Endothelial cell of umbilical vein (primary cell): ENCODE results near the gene PRF1. TPM values are rescaled to one million over a fixed set of nuclear protein-coding genes. Genes with fewer than 3 reads are reported as not detected.

Experiments
- BruUV-seq: library from RNA; stranded (reverse); fragments of 400-500 nt; replicated peaks from 2 replicates; lab custom pipeline; 2021; lab: Mats Ljungman, UMichigan
- CTCF ChIA-PET: fragments of 300-600, 350-600 bp; sonication (Branson Sonifier 250); formaldehyde crosslinking; loops from one replicate; lab custom pipeline; 2021; ENCODE audit warnings: antibody characterized with exemption, inconsistent platforms; lab: Charles Lee
- POLR2A ChIA-PET: fragments of 300-600, 350-600 bp; sonication (Branson Sonifier 250); formaldehyde crosslinking; loops from one replicate; lab custom pipeline; 2021; ENCODE audit warnings: antibody characterized with exemption, inconsistent platforms; lab: Charles Lee
- DNase-seq: peaks from one replicate; pipeline ENCODE4 v3.0.0-alpha.2; 2011; ENCODE audit warnings: low read depth, low spot score
- FAIRE-seq: peaks from 2 replicates; lab custom pipeline; 2011; peaks lifted over from hg19 to GRCh38; lab: Jason Lieb, UNC
- H2AFZ ChIP-seq: 2 replicates; pipeline ENCODE4 v1.6.0; 2012; ENCODE audit warnings: low read depth, low read length, control low read depth, inconsistent platforms
- H3K27ac ChIP-seq: 2 replicates; pipeline ENCODE4 v1.5.1; 2011; ENCODE audit warnings: low read depth, mild to moderate bottlenecking, control low read depth, low read length, moderate library complexity; ENCODE audit not compliant: insufficient read depth
- H3K27me3 ChIP-seq, 2 experiments: 2 replicates each; pipeline versions ENCODE4 v1.6.0 to v1.6.1; 2011; ENCODE audit warnings: low read length in 2 of 2, mixed read lengths in 1 of 2; ENCODE audit not compliant: control insufficient read depth in 2 of 2, insufficient read depth in 2 of 2
- H3K36me3 ChIP-seq, 2 experiments: 2 replicates in 1 of 2; 3 replicates in 1 of 2; pipeline ENCODE4 v1.5.1; 2011; ENCODE audit warnings: low read length in 2 of 2, mild to moderate bottlenecking in 1 of 2, moderate library complexity in 1 of 2; ENCODE audit not compliant: control insufficient read depth in 2 of 2, insufficient read depth in 2 of 2; ENCODE audit errors: extremely low read depth in 1 of 2
- H3K4me1 ChIP-seq: 3 replicates; pipeline ENCODE4 v1.5.1; 2011; ENCODE audit warnings: mild to moderate bottlenecking, low read length; ENCODE audit not compliant: control insufficient read depth, insufficient read depth; ENCODE audit errors: extremely low read depth
- H3K4me2 ChIP-seq: 2 replicates; pipeline ENCODE4 v1.6.1; 2011; ENCODE audit warnings: low read length, control low read depth, mixed read lengths; ENCODE audit not compliant: insufficient read depth
- H3K4me3 ChIP-seq, 3 experiments: fragments of 200-600 bp in 1 of 3; sonication (generic), shearing (Covaris generic) in 1 of 3; replicated peaks in 1 of 3; 2 replicates each; pipeline ENCODE4 v1.5.1; 2011 to 2016; ENCODE audit warnings: control low read depth in 3 of 3, low read length in 3 of 3, mild to moderate bottlenecking in 2 of 3, inconsistent platforms in 1 of 3, low read depth in 1 of 3, moderate library complexity in 1 of 3; ENCODE audit not compliant: insufficient read depth in 1 of 3
- H3K79me2 ChIP-seq: 2 replicates; pipeline ENCODE4 v1.6.0; 2012; ENCODE audit warnings: low read length, inconsistent platforms; ENCODE audit not compliant: control insufficient read depth, insufficient read depth
- H3K9ac ChIP-seq: replicated peaks from 2 replicates; pipeline ENCODE3; 2011; ENCODE audit warnings: low read length, control low read depth; ENCODE audit not compliant: insufficient read depth; ENCODE audit errors: extremely low read depth
- H3K9me1 ChIP-seq: replicated peaks from 3 replicates; pipeline ENCODE4 v1.6.0; 2011; ENCODE audit warnings: mild to moderate bottlenecking, low read length; ENCODE audit not compliant: control insufficient read depth, insufficient read depth; ENCODE audit errors: extremely low read depth
- H3K9me3 ChIP-seq: replicated peaks from 2 replicates; pipeline ENCODE4 v1.5.1; 2012; ENCODE audit warnings: low read length, inconsistent platforms; ENCODE audit not compliant: control insufficient read depth, insufficient read depth
- H4K20me1 ChIP-seq: replicated peaks from 2 replicates; pipeline ENCODE3; 2011; ENCODE audit warnings: mild to moderate bottlenecking, low read length; ENCODE audit not compliant: control insufficient read depth, insufficient read depth; ENCODE audit errors: extremely low read depth
- EZH2 ChIP-seq: IDR thresholded peaks from 2 replicates; pipeline ENCODE4 v1.6.1; 2012; ENCODE audit warnings: borderline replicate concordance, low read depth, mild to moderate bottlenecking, moderate library complexity, low read length, inconsistent platforms; ENCODE audit not compliant: severe bottlenecking
- FOS ChIP-seq: IDR thresholded peaks from 2 replicates; pipeline ENCODE4 v1.6.1; 2011; ENCODE audit warnings: mild to moderate bottlenecking, low read length, moderate library complexity, borderline replicate concordance; ENCODE audit not compliant: insufficient read depth
- GATA2 ChIP-seq: IDR thresholded peaks from 2 replicates; pipeline ENCODE4 v1.7.0; 2011; ENCODE audit warnings: low read depth, mild to moderate bottlenecking, moderate library complexity, mixed read lengths, low read length; ENCODE audit not compliant: insufficient read length, insufficient read depth
- JUN ChIP-seq: IDR thresholded peaks from 2 replicates; pipeline ENCODE4 v1.6.1; 2011; ENCODE audit warnings: borderline replicate concordance, low read depth; ENCODE audit not compliant: insufficient read length, insufficient read depth
- MYC ChIP-seq: IDR thresholded peaks from one replicate; pipeline ENCODE4 v1.6.1; 2011; ENCODE audit warnings: mild to moderate bottlenecking, low read depth, low read length
- POLR2A ChIP-seq: IDR thresholded peaks from 2 replicates; pipeline ENCODE4 v1.6.1; 2012; ENCODE audit warnings: low read depth, mild to moderate bottlenecking, control low read depth, low read length
- POLR2AphosphoS5 ChIP-seq: IDR thresholded peaks from 2 replicates; pipeline ENCODE4 v1.6.1; 2012; ENCODE audit warnings: low read depth, mild to moderate bottlenecking, control low read depth, low read length, moderate library complexity; ENCODE audit not compliant: insufficient read depth
- dilution Hi-C: fragments of 300-500 bp; cut with MboI; formaldehyde crosslinking; loops from one replicate; pipeline ENCODE4 v1.15.0; 2019; ENCODE audit warnings: low sequenced_read_pairs; ENCODE audit not compliant: extremely low pct_ligation_motif_present
- intact Hi-C: fragments of 100-400 bp; cut with micrococcal nuclease; formaldehyde crosslinking; loops from one replicate; pipeline ENCODE4 v1.10.0; 2022
- polyA plus RNA-seq, 4 experiments: library from polyadenylated mRNA; depleted of rRNA in 3 of 4; stranded (reverse) in 3 of 4; unstranded in 1 of 4; fragments of >200 nt; gene quantifications; 2 replicates each; pipeline versions ENCODE4 v1.2.1 to v1.2.3, GENCODE V29; 2011 to 2012; ENCODE audit warnings: missing spikeins in 1 of 4
- total RNA-seq: library from RNA; stranded (reverse); gene quantifications from 2 replicates; pipeline ENCODE4 v1.2.3, GENCODE V29; 2021
- TF ChIP-seq, protein P1 (sequence below): IDR thresholded peaks from 2 replicates; pipeline ENCODE4 v1.6.1; 2011; ENCODE audit not compliant: insufficient read depth, insufficient read length
- TF ChIP-seq, protein P2 (sequence below), 2 donors: IDR thresholded peaks; 1 replicate in 1 of 2; 2 replicates in 1 of 2; pipeline ENCODE4 v1.5.1; 2011; ENCODE audit warnings: low read length in 2 of 2, mild to moderate bottlenecking in 2 of 2, moderate library complexity in 2 of 2, control low read depth in 1 of 2, inconsistent platforms in 1 of 2, low read depth in 1 of 2; ENCODE audit not compliant: insufficient read depth in 1 of 2; ENCODE audit errors: extremely low read depth in 1 of 2

The PRF1 gene
- total and polyA plus RNA-seq, 2 donors (not counting 3 experiments of a cell fraction or from before 2014, with no cell fraction given) = not detected

DNA sequence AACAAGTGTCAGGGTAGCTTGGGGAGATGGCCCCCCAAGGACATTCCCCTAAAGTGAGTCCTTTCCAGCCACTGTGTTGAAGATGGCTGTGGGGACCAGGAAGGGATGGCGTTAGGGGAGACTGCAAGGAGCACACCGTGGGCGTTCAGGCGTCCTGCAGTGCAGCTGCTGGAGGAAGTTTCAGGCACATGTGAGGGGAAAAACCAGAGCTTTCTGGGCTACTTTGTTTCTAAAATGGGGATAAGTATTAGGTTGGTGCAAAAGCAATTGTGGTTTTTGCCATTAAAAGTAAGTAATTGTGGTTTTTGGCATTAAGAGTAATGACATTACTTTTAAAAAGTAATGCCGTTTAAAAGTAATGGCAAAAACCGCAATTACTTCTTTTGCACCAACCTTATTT, 14.3 kb downstream of the PRF1 start:
- Histone ChIP-seq H3K9me3 (no peaks in the 10 kb centered on the region), H4K20me1 (no peaks in the 10 kb centered on the region), H3K4me3 (no peak overlapping the region), H3K27ac (no peak overlapping the region), H3K9ac (no peak overlapping the region), H3K79me2 (no peaks in the 10 kb centered on the region), H3K4me2 (no peak overlapping the region), H3K36me3 (no peaks in the 10 kb centered on the region), H2AFZ (no peak overlapping the region), H3K9me1 (no peaks in the 10 kb centered on the region), H3K27me3 (peaks cover 2 to 7% of the 10 kb centered on the region in 2 experiments), H3K4me1 (no peaks in the 10 kb centered on the region)
- TF ChIP-seq, protein P1, sequence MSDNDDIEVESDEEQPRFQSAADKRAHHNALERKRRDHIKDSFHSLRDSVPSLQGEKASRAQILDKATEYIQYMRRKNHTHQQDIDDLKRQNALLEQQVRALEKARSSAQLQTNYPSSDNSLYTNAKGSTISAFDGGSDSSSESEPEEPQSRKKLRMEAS = no peak
- TF ChIP-seq MYC = no peak
- no peak for TF ChIP-seq POLR2A
- TF ChIP-seq, protein P2, sequence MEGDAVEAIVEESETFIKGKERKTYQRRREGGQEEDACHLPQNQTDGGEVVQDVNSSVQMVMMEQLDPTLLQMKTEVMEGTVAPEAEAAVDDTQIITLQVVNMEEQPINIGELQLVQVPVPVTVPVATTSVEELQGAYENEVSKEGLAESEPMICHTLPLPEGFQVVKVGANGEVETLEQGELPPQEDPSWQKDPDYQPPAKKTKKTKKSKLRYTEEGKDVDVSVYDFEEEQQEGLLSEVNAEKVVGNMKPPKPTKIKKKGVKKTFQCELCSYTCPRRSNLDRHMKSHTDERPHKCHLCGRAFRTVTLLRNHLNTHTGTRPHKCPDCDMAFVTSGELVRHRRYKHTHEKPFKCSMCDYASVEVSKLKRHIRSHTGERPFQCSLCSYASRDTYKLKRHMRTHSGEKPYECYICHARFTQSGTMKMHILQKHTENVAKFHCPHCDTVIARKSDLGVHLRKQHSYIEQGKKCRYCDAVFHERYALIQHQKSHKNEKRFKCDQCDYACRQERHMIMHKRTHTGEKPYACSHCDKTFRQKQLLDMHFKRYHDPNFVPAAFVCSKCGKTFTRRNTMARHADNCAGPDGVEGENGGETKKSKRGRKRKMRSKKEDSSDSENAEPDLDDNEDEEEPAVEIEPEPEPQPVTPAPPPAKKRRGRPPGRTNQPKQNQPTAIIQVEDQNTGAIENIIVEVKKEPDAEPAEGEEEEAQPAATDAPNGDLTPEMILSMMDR (IDR thresholded peaks at IDR 0.05; ENCODE audit: extremely low read depth in 1 of 2, insufficient read depth in 1 of 2, low read depth in 1 of 2, low read length in 2 of 2) = no peak
- TF ChIP-seq JUN = no peak
- no peak for TF ChIP-seq FOS
- TF ChIP-seq POLR2AphosphoS5 = no peak
- no peak for TF ChIP-seq EZH2
- no peak for TF ChIP-seq GATA2
- POLR2A ChIA-PET = no interaction called here
- BruUV-seq = no TSS peak
- no peak for FAIRE-seq
- DNase-seq = no peak
- dilution Hi-C loops (no loop called here), intact Hi-C loops (no loop called here)
- CTCF ChIA-PET = interaction anchor here (0.8 kb wide), 1 partner anchor 39 kb away, joined by 3 read pairs; no protein-coding TSS in a partner anchor
